ENCODE measurements around the gene RALGPS1.

The RALGPS1 gene

GRCh38 chr9:127089631-127090081, 175.1 kb downstream of the RALGPS1 start:
- DNase-seq (ENCODE audit: extremely low read depth, low read depth) = no peak
- no peak overlapping the region for H3K4me3 ChIP-seq (replicated peaks; ENCODE audit: low read depth, low read length)
- TF ChIP-seq CTCF (IDR thresholded peaks at IDR 0.05; ENCODE audit: low read depth, low read length, missing control alignments) = no peak

DNA sequence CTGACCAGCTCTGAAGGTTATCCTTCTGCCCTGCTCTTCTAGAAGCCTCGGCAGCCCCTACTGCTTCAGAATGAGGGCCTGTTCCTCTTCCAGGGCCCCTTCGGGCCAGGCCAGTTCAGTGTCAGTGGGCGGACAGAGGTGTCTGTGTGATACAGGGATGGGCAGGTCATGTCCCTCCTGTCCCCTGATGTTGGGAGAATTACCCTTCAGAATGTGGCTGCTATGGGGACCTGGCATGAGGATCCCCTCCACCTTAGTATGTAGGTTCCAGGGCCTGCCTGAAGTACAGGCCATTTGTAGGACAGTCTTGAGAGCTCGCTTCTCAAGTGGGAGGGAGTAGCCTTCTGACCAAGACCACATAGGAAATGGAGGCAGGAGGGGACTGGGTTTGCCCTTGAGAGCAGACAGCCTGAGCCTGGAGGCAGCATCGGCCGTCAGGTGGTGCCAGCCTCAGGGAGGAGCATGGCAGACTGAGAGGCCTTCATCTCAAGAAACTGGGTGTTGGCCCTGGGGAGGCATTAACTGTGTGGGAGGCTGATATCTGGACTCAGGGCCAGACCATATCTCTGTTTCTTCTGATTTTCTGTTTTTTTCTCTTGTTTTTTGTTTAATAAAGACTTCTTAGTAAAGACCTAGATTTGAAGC, 175.9 kb downstream of the RALGPS1 start:
- no peak overlapping the region for H3K4me3 ChIP-seq (replicated peaks; ENCODE audit: low read depth, low read length)
- DNase-seq (ENCODE audit: extremely low read depth, low read depth) = no peak
- no peak for TF ChIP-seq CTCF (IDR thresholded peaks at IDR 0.05; ENCODE audit: low read depth, low read length, missing control alignments)

DNA sequence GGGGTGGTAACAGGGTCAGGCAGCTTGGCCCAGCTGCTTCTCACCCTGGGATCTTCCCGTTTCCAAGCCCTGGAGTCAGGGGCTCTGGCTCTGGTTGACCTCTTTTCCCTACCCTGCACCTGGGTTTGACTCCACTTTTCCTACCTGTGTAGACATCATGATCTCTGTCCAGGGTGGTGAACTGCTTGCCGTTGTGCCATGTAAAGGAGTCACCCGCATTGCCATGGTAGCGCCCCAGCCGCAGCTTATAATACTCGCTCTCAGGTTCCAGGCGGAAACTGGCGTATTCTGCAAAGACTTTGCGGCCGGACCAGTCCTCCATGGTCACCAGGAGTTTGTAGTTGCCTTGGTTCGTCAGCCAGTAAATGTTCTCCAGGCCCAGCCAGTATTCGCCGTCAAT, 176.9 kb downstream of the RALGPS1 start:
- H3K4me3 ChIP-seq (replicated peaks; ENCODE audit: low read depth, low read length) = no peak overlapping the region
- no peak for DNase-seq (ENCODE audit: extremely low read depth, low read depth)
- no peak for TF ChIP-seq CTCF (IDR thresholded peaks at IDR 0.05; ENCODE audit: low read depth, low read length, missing control alignments)

DNA sequence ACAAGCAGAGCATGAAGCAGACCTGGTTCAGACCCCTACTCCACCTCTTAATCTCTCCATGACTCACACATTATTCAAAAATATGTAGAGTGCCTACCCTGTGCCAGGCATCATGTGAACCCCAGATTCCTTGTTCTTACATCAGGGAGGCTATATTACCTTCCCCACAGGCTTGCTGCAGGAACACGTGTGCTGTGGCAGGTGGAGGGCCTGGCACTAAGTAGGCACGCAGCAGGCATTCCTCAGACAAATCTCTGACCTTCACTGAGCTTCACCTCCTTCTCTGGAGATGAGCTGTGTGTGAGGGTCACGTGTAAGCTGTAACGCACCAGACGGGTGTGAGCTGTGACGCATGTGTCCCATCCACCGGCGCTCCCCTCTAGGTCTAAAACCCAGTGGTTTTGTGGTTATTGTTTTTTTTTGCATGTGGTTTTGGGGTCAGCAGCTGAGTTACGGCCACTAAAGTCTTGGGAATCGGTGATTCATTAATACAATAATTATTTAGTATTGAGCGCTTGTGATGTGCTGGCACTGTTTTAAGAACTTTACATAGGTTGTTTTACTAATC, 177.5 kb downstream of the RALGPS1 start:
- DNase-seq (ENCODE audit: extremely low read depth, low read depth) = no peak
- no peak for TF ChIP-seq CTCF (IDR thresholded peaks at IDR 0.05; ENCODE audit: low read depth, low read length, missing control alignments)
- no peak overlapping the region for H3K4me3 ChIP-seq (replicated peaks; ENCODE audit: low read depth, low read length)

- DNase-seq (ENCODE audit: extremely low read depth, low read depth) = no peak
- no peak overlapping the region for H3K4me3 ChIP-seq (replicated peaks; ENCODE audit: low read depth, low read length)
- no peak for TF ChIP-seq CTCF (IDR thresholded peaks at IDR 0.05; ENCODE audit: low read depth, low read length, missing control alignments)
Measured at GRCh38 chr9:127093319-127094020, 178.9 kb downstream of the RALGPS1 start.

GRCh38 chr9:127095411-127095810, 180.8 kb downstream of the RALGPS1 start:
- H3K4me3 ChIP-seq (replicated peaks; ENCODE audit: low read depth, low read length) = no peak overlapping the region
- no peak for TF ChIP-seq CTCF (IDR thresholded peaks at IDR 0.05; ENCODE audit: low read depth, low read length, missing control alignments)
- DNase-seq (ENCODE audit: extremely low read depth, low read depth) = no peak
